Muscle of back (tissue), 11 donors: ENCODE measurements around the gene KCND2. TPM values are rescaled to one million over a fixed set of nuclear protein-coding genes. Genes with fewer than 3 reads are reported as not detected.
"Not testable (repeated sequence)": the region's sequence is repeated elsewhere in the genome, so short reads cannot be mapped to it uniquely, and the experiment has no call there.

ENCODE experiments used
- DNase-seq, 3 donors: peaks; one replicate each; pipeline versions ENCODE4 v3.0.0 to v3.0.0-alpha.2; 2013
- polyA plus RNA-seq, 10 donors: library from polyadenylated mRNA; unstranded; fragments of 120-200 nt; gene quantifications; one replicate each; pipeline ENCODE4 v1.2.1, GENCODE V29; 2013; ENCODE audit not compliant: insufficient read length in 10 of 10

KCND2 gene
- polyA plus RNA-seq, 10 donors = 0.58 to 1.6 (median 1.1) TPM

DNA sequence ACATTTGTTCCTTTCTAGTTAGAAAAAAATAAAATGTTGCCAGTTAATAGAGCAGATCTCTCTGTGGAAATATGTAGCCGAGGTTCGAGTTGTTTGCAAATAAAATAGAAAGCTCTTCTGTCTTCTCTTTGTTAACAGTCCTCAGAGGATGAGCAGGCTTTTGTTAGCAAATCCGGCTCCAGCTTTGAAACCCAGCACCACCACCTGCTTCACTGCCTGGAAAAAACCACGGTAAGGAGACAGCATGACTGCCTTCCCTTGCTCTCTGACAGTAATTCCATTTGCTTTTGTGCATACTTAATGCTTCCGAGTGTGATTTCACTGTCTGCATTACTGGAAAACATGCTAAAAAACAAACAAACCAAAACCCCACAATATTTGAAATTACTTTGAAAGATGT lies 469.4 kb downstream of the KCND2 start:
- peak; percentile 18 to 44 (median 35) for DNase-seq

DNA sequence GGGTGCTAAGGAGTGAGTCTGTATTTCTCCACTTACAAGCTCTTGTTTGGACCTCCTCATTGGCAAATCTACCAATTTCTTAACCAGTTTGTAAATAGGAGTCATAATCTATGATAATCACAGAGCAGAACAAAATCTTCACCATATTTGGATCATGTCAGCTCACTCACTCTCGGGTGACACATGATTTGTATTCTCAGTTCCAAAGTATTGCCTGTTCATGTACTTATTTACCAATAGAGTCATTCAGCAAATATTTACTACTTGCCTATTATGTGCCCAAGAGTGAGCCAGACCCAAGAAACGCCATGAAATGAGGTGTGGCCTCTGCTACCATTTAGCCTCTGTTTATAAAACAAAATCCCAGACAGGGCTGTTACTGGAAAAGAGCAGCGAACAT lies 470.2 kb downstream of the KCND2 start:
- no peak for DNase-seq

DNA sequence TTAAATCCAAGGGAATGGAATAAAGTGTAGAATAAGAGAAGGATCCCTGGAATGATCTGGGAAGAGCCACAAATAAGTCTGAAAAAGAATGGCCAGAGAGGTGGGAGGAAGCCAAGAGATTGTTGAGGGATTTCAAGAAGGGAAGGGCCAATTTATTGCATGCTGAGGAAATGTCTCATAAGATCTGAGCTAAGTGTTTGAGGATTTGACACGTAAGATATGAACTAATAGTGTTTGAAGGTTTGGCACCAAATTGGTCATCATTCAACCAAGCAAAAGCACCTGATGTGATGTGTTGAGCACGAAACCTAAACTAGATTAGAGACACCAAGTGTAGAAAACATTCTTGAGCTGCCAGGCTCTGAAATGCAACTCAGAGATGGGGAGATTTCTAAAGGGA lies 487.1 kb downstream of the KCND2 start:
- DNase-seq = no peak

DNA sequence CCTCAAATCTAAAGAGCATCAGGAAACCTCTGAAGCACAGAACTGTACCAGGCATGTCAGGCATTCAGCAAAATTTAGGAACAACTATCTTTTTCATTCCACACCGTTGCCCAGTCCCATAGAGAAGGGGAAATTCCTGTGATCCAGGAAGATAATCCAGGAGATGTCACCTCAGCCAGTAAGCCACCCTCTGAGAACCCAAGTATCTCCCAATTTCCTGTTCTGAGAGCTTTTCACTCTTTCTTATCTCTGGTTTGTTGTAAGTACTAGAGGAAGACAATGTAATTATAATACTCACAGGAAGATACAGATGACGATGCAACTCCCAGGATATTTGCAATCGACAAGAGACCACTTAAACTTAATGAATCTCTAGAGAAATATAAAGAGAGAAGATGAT lies 487.9 kb downstream of the KCND2 start:
- no peak for DNase-seq

DNA sequence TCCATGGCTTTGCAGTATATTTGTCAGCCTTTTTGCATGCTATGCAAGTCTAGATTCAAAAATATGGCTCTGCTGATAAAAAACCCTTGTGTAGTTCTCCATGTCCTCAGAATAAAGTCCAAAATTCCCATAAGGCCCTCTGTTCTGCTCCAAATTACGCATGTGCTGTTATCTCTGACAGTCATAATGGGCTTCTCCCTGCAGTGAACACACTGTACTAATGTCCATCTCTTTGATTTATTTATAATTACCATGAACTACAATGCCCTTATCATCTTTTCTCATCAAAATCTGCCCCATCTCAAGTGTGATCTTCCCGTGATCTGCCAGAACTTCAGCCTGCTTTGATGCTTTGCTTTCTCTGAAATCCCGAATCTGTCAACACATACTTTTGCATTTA lies 497.2 kb downstream of the KCND2 start:
- no peak for DNase-seq

DNA sequence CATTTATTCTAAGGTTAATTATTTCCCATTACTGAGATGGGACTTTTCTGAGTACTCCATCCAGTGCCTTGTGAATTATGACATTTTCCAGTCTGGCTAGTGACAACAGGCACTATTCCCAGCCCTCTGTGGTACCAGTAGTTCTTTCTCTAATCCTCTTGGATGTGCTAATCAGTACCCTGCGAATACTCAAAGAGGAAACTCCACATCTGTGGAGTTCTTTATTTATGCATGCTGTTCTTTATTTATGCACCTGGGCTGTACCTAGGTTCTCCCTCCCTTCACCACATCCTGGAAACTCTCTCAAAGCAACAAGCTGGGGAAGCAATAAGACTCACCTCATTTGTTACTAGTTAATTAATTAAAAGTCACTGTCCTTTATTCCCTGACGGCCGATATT lies 501.5 kb downstream of the KCND2 start:
- DNase-seq = no peak

DNA sequence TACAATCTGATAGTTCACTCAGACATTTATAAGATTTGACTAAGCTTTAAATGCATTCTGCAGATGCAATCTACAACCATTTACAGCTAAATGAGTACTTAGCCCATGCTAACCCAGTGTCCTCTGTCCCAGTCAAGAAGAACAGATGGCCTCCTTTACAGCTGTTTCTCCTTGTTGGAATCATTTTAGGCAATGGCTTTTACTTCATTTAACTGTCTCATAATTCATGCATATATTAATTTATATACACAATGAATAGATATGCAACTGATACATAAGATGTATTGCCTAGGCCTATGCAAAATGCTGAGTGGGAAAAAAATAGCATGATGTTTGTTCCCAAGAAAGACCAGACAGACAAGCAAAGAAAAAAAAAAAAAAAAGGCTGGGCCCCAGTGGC lies 502.8 kb downstream of the KCND2 start:
- no peak for DNase-seq

DNA sequence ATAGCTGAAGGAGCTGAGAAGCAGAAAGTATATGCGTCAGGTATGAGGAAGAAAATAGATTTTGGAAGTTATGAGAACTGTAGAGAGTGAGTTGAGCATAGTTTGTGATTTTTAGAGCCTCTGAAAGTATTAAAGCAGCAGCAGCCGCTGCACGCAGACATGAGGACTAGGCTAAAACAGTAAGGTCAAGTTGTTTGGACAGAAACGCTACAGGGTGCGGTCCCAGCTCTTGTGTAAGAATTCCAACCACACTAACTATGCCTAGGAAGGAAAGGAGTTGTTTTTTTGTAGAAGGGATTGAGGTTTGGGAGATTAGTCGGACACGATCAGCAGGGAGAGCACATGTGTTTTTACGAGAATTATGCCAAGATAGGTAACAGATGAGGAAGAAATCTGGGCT lies 506.1 kb downstream of the KCND2 start:
- DNase-seq = not testable (repeated sequence)

DNA sequence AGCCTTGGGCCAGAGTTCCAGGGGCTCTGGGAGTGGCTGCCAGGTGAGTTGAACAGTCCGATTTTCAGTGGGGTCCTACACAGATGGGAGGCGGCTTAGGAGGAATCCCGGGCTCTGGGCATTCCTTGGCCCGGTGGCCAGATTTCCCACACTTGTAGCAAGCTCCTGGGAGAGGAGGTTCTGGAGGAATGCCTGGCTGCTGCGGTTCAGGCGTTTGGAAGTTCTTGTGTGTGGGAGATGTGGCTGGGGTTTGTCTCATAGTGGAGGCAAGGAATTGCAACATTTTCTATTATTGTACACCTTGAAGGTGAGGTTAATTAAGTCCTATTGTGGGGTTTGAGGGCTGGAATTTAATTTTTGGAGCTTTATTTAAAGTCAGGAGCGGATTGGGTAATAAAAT lies 507.5 kb downstream of the KCND2 start:
- not testable (repeated sequence) for DNase-seq

DNA sequence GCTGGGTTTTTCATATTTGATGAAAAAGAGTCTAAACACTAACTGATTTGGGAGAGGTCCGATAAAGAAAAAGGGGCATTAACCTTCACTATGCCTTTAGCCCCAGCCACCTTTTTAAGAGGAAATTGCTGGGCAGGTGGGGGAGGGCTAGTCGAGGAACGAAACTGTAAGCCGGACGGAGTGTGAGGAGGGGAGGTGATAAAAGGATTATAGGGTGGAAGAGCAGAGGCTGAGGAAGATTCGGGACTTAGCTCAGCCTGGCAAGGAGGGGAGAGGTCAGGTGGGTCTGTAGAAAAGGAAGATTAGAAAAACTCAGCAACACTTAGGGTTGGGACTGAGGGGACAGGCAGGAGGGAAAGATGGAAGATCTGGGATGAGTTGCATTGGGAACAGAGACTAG lies 508.0 kb downstream of the KCND2 start:
- DNase-seq = no peak

DNA sequence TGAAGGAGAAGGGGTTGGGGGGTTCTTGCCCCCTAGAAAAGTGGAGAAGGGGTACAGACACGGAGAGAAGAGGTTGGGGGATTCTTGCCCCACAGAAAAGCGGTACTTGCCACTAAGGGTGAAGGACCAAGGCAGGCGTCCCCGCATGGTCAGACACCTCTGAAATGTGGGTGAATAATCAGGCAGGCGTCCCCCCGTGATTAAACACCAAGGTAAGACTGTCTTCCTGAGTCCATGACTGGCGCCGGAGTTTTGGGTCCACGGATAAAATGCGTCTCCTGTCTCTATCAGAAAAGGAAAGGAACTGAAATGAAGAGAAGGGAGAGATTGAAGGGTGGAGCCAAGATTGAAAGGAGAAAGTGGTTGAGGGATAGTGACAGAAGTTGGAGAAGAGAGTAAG lies 508.9 kb downstream of the KCND2 start:
- not testable (repeated sequence) for DNase-seq

DNA sequence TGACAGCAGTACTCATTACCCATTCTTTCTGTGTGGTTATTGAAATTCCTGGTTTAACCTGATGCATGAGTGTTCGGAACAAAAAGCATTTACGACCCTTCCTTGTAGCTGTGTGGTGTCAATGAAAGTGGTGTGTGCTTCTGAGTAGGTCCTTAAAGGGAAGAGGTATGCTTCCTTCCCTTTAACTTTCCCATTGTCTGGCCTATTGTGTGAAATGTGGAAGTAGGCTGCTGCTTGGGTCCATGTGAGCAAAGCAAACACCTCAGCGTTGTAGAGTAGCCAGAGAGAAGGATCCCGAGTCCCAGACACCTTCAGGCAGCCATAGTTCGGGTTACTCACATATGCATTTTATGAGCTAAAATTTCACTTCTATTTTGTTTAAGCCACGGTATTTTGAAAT lies 510.3 kb downstream of the KCND2 start:
- DNase-seq = no peak

DNA sequence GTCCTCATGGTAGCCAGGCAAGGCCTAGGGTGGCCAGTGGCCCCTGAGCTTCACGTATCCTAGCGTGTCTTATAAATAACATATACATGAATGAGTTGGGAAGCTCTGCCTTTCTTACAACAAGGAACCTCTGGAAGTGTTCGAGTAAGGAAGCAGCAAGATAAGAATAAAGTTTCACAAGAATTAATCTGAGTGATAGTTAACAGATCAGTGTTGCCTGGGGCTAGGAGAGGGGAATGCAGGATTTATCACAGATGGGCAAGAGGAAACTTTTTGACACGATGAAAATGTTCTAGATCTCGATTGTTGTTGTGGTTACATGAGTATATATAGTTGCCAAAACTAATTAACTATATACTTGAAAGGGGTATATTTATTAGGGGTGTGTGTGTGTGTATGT lies 510.7 kb downstream of the KCND2 start:
- DNase-seq = no peak

DNA sequence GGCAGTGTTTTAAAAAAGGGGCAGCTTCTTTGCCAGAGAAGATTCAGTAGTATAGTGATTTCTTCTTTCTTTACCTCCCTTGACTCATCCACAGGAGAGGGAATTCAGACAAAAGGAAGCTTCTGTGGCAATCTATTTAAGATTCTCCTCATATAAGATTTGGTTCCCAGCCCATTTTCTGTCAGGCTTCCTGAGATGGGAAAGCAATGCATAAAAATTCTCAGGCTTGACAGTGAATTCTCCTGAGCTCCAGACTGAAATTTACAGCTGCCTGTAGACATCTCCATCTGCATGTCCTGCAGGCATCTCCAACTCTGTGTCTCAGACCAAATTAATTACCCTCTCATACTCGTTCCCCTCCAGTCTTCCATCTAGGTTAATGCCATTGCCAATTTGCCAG lies 512.1 kb downstream of the KCND2 start:
- DNase-seq = no peak

DNA sequence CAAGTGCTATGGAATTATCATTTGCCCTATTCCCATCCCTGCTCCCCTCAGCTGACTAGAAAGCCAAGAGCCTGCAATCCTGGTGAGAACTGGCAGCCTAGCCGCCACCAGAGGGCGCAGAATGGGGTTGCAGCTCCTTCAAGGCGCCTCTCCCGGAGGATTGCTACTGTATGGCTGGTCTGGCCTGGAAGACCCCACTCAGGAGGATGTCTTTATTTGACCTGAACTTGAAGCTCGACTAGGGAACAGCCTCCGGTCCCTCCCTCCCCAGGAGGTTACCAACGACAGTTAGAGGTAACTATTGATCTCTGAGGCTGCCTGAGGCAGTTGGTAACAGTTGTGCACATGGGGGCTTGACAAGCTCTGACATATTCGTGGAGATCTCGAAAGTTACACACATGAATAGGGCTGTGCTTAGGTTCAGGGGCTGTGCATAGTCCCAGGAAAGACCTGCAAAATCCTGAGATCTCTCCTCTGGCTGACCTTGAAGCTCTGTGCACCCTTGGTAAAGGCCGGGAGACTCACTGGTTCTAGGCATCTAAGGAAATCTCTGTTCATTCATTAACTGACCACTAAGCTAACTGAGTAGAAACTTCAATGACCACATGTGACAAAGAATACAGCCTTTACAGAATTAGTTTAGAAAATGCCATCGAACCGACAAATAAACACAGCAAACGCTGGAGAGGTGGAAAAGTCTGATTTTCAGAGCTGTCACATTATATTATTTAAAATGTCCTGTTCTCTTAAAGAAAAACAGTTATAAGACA lies 519.3 kb downstream of the KCND2 start:
- DNase-seq = peak; percentile 39 to 74 (median 51)

DNA sequence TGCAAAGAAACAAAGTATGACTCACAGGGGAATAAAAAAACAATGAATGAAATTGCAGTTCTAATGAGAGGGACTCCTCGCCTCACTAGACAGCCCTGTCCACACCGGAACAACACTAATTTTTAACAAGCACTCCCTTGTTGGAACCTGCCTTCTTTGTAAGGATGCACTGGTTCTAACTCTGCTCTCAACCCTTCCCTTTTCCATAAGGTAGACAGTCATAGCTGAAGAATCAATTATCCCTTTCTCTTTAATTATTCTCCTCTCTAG lies 519.8 kb downstream of the KCND2 start:
- no peak for DNase-seq

DNA sequence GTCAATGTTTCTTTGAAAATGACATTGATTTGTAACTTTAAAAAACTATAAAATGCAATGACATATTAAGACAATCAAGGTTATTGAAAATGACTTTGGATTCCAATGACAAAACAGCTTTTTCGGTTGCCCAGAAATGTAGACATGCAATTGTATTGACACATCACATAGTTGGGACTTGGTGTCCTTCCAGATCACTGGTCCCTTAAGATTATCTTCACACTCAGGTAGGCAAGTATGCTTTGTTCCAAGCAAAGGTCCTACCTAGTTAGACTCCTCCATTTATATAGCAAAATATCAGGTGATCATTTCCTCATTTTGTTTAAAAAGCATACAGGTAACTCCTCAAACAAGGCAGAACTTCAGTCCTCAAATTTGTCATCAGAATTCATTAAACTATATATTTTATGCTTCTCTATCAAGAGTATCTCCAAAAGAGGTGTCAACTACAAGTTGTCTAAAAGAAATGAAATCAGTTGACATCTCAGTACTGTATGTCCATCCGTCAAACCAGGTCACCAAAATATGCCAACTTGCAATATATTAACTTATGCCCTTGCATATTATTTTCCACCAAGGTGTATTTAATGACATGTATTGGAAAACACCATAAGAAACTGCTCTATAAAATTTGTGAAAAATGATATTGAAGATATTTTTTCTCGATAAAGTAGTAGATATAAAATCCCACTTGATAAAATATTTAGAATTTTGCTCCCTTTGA lies 520.4 kb downstream of the KCND2 start:
- no peak for DNase-seq

DNA sequence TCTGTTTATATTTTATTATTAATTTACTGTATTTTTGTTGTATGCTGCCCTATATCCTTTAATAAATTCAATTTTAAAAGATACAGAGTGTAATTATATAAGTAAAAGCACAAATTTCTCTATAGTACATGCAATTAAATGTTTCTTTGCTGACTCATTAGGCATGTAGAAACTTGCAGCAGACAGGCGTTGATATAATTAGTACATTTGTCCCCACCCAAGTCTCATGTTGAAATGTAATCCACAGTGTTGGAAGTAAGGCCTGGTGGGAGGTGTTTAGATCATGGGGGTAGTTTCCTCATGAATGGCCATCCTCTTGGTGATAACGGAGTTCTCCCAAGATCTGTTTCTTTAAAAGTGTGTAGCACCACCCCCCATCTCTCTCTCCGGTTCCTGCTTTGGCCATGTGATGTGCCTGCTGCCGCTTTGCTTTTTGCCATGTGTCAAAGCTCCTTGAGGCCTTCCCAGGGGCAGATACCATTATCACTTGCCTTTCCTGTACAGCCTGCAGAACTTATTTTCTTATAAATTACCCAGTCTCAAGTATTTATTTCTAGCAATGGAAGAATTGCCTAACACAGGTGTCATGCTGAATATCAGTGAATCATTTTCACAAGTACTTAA lies 521.2 kb downstream of the KCND2 start:
- DNase-seq = no peak

DNA sequence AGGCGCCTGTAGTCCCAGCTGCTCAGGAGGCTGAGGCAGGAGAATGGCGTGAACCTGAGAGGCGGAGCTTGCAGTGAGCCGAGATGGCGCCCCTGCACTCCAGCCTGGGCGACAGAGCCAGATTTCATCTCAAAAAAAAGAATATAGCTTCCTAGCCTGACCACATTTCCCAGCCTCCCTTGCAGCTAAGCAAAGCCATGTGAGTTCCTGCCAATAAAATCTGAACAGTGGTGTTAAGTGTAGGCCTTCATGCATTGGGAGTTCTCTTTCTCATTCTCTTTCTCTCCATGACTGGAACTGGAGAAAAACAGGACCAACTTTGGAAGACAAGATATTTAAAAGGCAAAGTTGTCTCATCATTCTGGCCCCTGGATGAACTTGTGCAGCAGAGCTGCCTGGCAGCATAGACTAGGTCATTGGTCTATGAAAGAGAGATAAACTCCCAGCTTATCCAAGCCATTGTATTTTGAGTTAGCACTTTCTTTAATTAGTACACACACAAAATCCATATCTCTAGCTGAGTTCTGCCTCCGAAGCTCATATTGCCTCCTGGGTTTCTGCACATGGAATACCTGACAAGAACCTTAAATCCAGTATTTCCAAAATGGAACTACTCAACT lies 524.2 kb downstream of the KCND2 start:
- DNase-seq = no peak

DNA sequence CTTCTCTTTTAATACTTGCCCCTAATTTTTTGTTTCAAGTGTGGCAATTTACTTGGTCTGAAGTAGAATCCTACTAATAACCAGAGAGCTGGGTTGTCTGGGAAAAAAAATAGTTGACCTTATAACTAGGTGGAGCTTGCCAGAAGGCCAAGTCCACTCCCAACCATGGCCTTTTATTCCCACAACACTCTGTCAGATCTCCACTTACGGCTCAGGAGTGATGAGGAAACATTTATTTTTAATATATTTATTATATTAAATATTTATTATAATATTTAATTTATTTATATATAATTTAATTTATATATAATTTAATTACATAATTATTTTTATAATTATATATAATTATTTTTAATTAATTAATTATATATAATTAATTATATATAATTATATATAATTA lies 526.2 kb downstream of the KCND2 start:
- no peak for DNase-seq
